ENCODE measurements around the gene ADD2. TPM values are rescaled to one million over a fixed set of nuclear protein-coding genes. Genes with fewer than 3 reads are reported as not detected.

The ADD2 gene
- total RNA-seq, 1 experiment from 2014 or later, result 5.6 TPM

- intact Hi-C loops (cut with micrococcal nuclease; ENCODE audit: unreplicated experiment), result loop anchor here (5.0 to 10.0 kb wide), 2 partner anchors 208 to 290 kb away; no protein-coding TSS in a partner anchor
- no TSS peak for BruUV-seq (replicated peaks)
Observed at GRCh38 chr2:70657246-70657645, 110.8 kb downstream of the ADD2 start.

GRCh38 chr2:70656421-70657010 lies 111.5 kb downstream of the ADD2 start:
- no peak for TF ChIP-seq EZH2 (IDR thresholded peaks at IDR 0.05; ENCODE audit: borderline replicate concordance, low read depth, low read length, poor library complexity, severe bottlenecking)
- TF ChIP-seq, protein P1, sequence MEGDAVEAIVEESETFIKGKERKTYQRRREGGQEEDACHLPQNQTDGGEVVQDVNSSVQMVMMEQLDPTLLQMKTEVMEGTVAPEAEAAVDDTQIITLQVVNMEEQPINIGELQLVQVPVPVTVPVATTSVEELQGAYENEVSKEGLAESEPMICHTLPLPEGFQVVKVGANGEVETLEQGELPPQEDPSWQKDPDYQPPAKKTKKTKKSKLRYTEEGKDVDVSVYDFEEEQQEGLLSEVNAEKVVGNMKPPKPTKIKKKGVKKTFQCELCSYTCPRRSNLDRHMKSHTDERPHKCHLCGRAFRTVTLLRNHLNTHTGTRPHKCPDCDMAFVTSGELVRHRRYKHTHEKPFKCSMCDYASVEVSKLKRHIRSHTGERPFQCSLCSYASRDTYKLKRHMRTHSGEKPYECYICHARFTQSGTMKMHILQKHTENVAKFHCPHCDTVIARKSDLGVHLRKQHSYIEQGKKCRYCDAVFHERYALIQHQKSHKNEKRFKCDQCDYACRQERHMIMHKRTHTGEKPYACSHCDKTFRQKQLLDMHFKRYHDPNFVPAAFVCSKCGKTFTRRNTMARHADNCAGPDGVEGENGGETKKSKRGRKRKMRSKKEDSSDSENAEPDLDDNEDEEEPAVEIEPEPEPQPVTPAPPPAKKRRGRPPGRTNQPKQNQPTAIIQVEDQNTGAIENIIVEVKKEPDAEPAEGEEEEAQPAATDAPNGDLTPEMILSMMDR (conservative IDR thresholded peaks at IDR 0.05; ENCODE audit: low read depth, low read length), result no peak
- intact Hi-C loops (cut with micrococcal nuclease; ENCODE audit: unreplicated experiment), result loop anchor here (5.0 to 10.0 kb wide), 2 partner anchors 208 to 291 kb away; no protein-coding TSS in a partner anchor
- no peak overlapping the region for H3K4me3 ChIP-seq (ENCODE audit: low read depth, low read length, poor library complexity, severe bottlenecking)
- no TSS peak for BruUV-seq (replicated peaks)
- CTCF ChIA-PET, result no interaction called here
- POLR2A ChIA-PET (ENCODE audit: low non-redundant PET), result no interaction called here
- no peaks in the 10 kb centered on the region for H3K4me1 ChIP-seq (ENCODE audit: insufficient read depth, low read length, poor library complexity, severe bottlenecking)
- no peaks in the 10 kb centered on the region for H3K9me3 ChIP-seq (ENCODE audit: low read depth, low read length, poor library complexity, severe bottlenecking)
- no peak for DNase-seq (ENCODE audit: low spot score)
- H3K36me3 ChIP-seq (ENCODE audit: insufficient read depth, low read length, poor library complexity, severe bottlenecking), result no peaks in the 10 kb centered on the region
- H3K27me3 ChIP-seq (replicated peaks; ENCODE audit: insufficient read depth, low read depth, low read length, poor library complexity), result no peaks in the 10 kb centered on the region
- H3K27ac ChIP-seq (ENCODE audit: low read depth, low read length, poor library complexity, severe bottlenecking), result no peak overlapping the region

More at GRCh38 chr2:70657246-70657645, 110.8 kb downstream of the ADD2 start:
- TF ChIP-seq, protein P1 (conservative IDR thresholded peaks at IDR 0.05; ENCODE audit: low read depth, low read length), result no peak
- no peak for TF ChIP-seq EZH2 (IDR thresholded peaks at IDR 0.05; ENCODE audit: borderline replicate concordance, low read depth, low read length, poor library complexity, severe bottlenecking)
- no peaks in the 10 kb centered on the region for H3K27me3 ChIP-seq (replicated peaks; ENCODE audit: insufficient read depth, low read depth, low read length, poor library complexity)
- H3K4me1 ChIP-seq (ENCODE audit: insufficient read depth, low read length, poor library complexity, severe bottlenecking), result no peaks in the 10 kb centered on the region
- no peak overlapping the region for H3K4me3 ChIP-seq (ENCODE audit: low read depth, low read length, poor library complexity, severe bottlenecking)
- ChIA-PET CTCF (no interaction called here), POLR2A (ENCODE audit: low non-redundant PET) (no interaction called here)
- H3K27ac ChIP-seq (ENCODE audit: low read depth, low read length, poor library complexity, severe bottlenecking), result no peak overlapping the region
- H3K9me3 ChIP-seq (ENCODE audit: low read depth, low read length, poor library complexity, severe bottlenecking), result no peaks in the 10 kb centered on the region
- no peaks in the 10 kb centered on the region for H3K36me3 ChIP-seq (ENCODE audit: insufficient read depth, low read length, poor library complexity, severe bottlenecking)
- DNase-seq (ENCODE audit: low spot score), result no peak

- BruUV-seq (replicated peaks), result no TSS peak
- ChIA-PET POLR2A (ENCODE audit: low non-redundant PET) (no interaction called here), CTCF (interaction anchor here (0.6 to 0.7 kb wide), 2 partner anchors 215 to 265 kb away, joined by 5 to 7 read pairs; no protein-coding TSS in a partner anchor)
- intact Hi-C loops (cut with micrococcal nuclease; ENCODE audit: unreplicated experiment), result loop anchor here (1.0 to 10.0 kb wide), 3 partner anchors 130 to 292 kb away; no protein-coding TSS in a partner anchor
- H3K9me3 ChIP-seq (ENCODE audit: low read depth, low read length, poor library complexity, severe bottlenecking), result no peaks in the 10 kb centered on the region
- H3K27me3 ChIP-seq (replicated peaks; ENCODE audit: insufficient read depth, low read depth, low read length, poor library complexity), result no peaks in the 10 kb centered on the region
- no peaks in the 10 kb centered on the region for H3K36me3 ChIP-seq (ENCODE audit: insufficient read depth, low read length, poor library complexity, severe bottlenecking)
- no peak overlapping the region for H3K4me3 ChIP-seq (ENCODE audit: low read depth, low read length, poor library complexity, severe bottlenecking)
- TF ChIP-seq EZH2 (IDR thresholded peaks at IDR 0.05; ENCODE audit: borderline replicate concordance, low read depth, low read length, poor library complexity, severe bottlenecking), result no peak
- TF ChIP-seq, protein P1 (conservative IDR thresholded peaks at IDR 0.05; ENCODE audit: low read depth, low read length), result no peak
- no peak overlapping the region for H3K27ac ChIP-seq (ENCODE audit: low read depth, low read length, poor library complexity, severe bottlenecking)
- DNase-seq (ENCODE audit: low spot score), result no peak
- no peaks in the 10 kb centered on the region for H3K4me1 ChIP-seq (ENCODE audit: insufficient read depth, low read length, poor library complexity, severe bottlenecking)
Observed at GRCh38 chr2:70655786-70656185, 112.2 kb downstream of the ADD2 start.
